D341Med (cell line): Measurements from ENCODE around the gene WWOX.

Source experiments
- DNase-seq: peaks from one replicate; pipeline ENCODE4 v3.0.0; 2012; ENCODE audit warnings: low spot score

Gene WWOX

DNA sequence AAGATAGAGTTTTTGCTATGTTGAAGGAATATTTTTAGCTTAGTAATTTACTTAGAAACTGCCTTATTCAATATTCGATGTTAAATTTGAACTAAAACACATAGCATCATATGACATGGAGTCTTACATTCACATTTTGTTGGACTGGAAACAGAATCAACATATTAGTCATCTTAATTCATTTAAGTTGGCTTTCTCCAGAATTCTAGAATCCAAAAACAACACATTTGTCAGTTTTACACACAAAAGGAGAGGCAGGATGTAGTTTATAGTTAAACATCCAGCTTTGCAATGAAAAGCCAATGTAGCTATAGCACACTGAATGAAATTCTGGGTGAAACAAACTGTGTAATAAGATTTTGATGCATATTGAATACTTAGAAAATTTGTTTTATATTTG lies 43.3 kb downstream of the WWOX start:
- no peak for DNase-seq

GRCh38 chr16:78146807-78147206 lies 47.4 kb downstream of the WWOX start:
- DNase-seq, result no peak

- no peak for DNase-seq
Observed at GRCh38 chr16:78147911-78148401, 48.5 kb downstream of the WWOX start.

GRCh38 chr16:78150233-78150632 lies 50.8 kb downstream of the WWOX start:
- DNase-seq, result no peak

GRCh38 chr16:78154729-78155461 lies 55.4 kb downstream of the WWOX start:
- DNase-seq, result no peak

- no peak for DNase-seq
Observed at GRCh38 chr16:78155791-78156345, 56.4 kb downstream of the WWOX start.

GRCh38 chr16:78161023-78161729 lies 61.7 kb downstream of the WWOX start:
- no peak for DNase-seq

GRCh38 chr16:78163772-78164670 lies 64.6 kb downstream of the WWOX start:
- no peak for DNase-seq

- DNase-seq, result no peak
Observed at GRCh38 chr16:78170494-78170933, 71.1 kb downstream of the WWOX start.

DNA sequence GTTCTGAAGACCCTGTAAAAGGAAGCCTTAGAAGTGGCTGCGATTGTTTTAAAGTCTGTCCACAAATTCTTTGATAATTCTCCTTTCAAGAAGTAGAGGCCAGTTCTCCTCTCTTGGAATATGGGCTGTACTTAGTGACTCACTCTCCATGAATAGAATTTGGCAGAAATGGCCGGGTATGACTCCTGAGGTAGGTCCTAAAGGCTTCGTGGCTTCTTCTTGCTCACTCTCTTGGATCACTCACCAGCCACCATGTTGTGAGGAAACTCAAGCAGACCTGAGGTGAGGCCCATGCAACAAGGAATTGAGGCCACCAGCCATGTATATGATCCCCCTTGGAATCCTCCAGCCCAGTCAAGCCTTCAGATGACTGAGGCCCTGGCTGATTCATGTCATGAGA lies 75.8 kb downstream of the WWOX start:
- DNase-seq, result no peak

DNA sequence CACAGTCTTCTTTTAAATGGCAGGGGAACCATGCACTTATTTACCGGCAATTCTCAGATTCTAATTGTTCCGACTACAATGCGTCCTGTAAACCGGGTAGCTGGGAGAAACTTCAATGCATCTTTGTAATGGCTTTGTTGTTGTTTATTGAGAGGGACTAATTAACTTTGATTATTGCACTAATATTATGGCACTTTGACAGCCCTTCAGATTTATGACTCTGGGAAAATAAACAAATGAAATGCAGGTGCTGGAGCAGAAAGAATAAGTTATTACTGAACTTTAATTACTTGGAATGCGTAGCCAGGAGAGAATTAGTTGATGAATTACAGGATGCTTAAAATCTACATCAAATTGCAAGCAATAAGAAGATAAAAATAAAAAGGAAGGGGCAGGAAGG lies 77.0 kb downstream of the WWOX start:
- no peak for DNase-seq

DNA sequence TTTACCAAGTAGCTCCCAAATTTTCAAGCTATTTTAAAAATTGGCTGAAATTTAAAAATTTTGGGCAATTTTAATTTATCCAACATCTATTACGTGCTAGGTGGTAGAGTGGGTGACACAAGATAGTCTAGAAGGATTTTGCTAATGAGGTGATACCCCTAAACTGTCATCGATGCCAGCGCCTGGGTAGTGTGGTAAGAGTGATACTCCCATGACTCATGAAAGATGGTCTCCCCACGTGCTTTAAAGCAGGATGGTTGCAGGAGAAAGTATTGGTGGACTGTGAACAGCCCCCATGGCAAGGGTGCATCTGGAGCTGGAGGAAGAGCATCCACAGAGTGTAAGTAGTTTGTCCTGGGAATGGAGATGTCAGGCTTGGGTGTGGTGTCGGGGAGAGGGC lies 77.8 kb downstream of the WWOX start:
- no peak for DNase-seq

GRCh38 chr16:78177987-78178386 lies 78.5 kb downstream of the WWOX start:
- DNase-seq, result no peak

DNA sequence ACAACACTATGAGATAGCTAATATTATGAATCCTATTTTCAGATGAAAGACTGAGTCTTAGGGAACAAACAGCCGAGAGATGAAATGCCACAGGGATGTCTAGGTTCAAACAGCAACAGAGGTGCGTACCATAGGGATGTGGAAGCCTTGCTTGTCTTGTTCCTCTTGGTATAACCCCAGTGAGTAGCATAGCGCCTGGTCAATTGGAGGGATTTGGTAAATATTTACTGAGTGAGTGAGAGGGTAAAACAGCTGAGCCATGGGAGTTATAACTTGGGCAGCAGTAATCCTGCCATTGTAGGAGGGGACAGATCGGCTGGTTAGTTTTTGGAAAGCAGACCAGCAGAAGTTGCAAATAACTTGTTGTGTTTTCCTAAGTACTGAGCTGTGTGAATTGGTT lies 80.2 kb downstream of the WWOX start:
- DNase-seq, result no peak

- DNase-seq, result no peak
Observed at GRCh38 chr16:78180349-78180748, 80.9 kb downstream of the WWOX start.

DNA sequence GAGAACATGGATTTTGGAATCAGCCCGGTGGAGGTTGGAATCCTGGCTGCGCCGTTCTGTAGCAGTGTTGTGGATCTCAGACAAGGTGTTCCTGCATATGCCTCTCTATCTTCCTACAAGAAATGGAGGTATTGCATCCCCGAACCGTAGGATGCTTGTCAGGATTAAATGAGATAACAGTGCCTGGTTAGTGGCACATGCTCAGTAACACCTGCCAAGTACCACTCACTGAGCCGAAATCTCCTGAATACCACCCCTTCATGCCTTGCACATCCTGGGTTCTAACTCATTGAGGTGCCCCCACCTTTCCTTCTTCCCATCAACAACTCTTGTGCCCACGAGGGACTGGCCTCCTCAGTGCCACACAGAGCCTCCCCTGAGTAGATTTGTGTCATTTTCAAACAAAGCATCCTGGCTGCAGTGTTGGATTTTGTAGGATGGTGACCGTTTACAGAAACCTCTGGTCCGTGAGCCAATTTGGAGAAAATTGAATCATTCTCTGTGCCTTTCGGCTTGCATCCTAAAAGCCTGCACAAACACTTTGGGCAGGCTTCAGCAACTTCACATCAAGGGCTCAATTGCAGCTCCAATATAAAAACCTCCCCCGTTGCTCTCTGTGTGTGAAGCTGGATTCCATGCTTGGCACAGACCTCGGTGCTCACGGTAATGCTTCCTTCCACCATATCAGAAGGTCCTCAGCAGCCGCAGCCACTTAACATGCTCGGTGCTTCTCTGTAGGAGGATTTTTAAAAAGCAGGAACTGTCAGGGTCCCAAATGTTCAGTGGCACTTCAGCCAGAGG lies 84.2 kb downstream of the WWOX start:
- no peak for DNase-seq

- DNase-seq, result no peak
Observed at GRCh38 chr16:78184238-78185183, 85.1 kb downstream of the WWOX start.

DNA sequence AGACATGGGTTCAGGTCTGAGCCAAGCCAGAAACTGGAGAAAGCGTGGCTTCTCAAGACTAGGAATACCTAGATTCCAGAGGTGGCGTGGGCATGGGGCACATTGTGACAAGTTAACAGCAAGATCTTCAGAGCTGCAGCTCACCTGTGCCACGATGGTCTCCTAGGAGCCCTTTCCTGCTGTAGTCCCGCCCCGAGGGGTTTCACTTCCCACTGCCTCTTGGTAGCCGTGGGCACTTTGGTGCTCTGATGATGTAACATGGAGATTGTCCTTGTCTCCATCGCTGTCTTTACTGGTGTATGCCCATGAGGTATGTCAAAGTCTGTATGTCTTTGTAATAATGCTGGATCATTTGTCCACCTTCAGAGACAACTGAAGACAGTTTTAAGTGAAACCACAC lies 89.7 kb downstream of the WWOX start:
- no peak for DNase-seq

DNA sequence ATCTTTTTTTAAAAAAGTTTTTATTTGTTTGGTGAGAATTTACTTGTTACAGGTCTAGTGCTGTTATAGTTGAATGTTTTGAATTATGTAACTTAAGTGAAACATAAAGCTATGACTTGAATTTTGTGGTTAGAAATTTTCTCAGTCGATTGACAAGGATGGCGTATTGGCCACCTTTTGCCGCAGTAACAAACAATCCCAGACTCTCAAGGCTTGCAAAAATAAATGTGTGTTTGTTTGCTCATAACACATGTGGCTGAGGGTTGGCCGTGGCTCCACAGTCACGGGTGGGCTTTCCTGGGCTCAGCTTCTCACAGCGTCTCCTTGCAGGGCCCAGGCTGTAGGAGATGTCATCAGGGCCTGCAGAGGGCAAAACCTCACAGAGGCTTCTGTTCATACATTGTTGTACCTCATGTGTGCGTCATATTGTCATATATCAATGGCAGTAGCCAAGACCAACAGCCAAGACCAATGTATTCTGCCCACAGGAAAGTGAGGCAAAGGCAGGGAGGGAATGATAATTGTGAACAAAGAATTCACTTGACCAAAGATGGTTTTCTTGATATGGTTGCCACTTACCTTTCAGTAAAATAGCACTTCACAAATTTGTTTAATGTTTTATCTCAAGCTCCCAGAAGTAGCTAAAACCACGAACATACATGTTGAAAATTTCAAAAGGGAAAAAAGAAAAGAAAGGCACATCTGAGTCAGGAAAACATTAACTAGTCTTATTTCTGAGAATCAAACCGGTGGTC lies 93.5 kb downstream of the WWOX start:
- no peak for DNase-seq
